ENCODE results near the gene AGBL3. TPM values are rescaled to one million over a fixed set of nuclear protein-coding genes. Genes with fewer than 3 reads are reported as not detected.

The AGBL3 gene
- total and polyA plus RNA-seq, 2 experiments from 2014 or later, result 3.2 to 5.6 TPM

DNA sequence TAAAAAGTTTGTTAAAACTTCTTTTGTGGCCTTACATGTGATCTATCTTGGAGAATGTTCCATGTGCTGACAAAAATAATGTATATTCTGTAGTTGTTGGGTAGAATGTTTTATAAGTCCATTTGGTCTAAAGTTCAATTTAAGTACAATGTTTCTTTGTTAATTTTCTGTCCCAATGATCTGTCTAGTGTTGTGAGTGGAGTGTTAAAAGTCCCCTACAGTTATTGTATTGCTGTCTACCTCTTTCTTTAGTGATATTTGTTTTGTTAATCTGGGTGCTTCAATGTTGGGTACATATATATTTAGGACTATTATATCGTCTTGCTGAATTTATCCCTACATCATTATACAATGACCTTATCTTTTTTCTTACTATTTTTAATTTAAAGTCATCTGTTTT, 168.4 kb downstream of the AGBL3 start:
- peaks cover 5% of the 10 kb centered on the region; the same call in 1 of the 2 replicates for H3K9me2 ChIP-seq (ENCODE audit: insufficient read depth)
- TF ChIP-seq CREB1 (CRISPR knock-in tag; IDR thresholded peaks at IDR 0.05; ENCODE audit: low read depth) (no peak), ZNF331 (CRISPR knock-in tag; IDR thresholded peaks at IDR 0.05; ENCODE audit: low read depth) (no peak), JUNB (IDR thresholded peaks at IDR 0.05; ENCODE audit: unreplicated experiment) (no peak), POLR2AphosphoS5 (IDR thresholded peaks at IDR 0.05; ENCODE audit: low read depth) (no peak), NANOG (IDR thresholded peaks at IDR 0.05; ENCODE audit: borderline replicate concordance) (no peak), EZH2phosphoT487 (IDR thresholded peaks at IDR 0.05; ENCODE audit: unreplicated experiment) (no peak), ZNF114 (CRISPR knock-in tag; IDR thresholded peaks at IDR 0.05) (no peak)
- TF ChIP-seq, protein P1, sequence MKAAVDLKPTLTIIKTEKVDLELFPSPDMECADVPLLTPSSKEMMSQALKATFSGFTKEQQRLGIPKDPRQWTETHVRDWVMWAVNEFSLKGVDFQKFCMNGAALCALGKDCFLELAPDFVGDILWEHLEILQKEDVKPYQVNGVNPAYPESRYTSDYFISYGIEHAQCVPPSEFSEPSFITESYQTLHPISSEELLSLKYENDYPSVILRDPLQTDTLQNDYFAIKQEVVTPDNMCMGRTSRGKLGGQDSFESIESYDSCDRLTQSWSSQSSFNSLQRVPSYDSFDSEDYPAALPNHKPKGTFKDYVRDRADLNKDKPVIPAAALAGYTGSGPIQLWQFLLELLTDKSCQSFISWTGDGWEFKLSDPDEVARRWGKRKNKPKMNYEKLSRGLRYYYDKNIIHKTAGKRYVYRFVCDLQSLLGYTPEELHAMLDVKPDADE (IDR thresholded peaks at IDR 0.05), result no peak
- Mint-ChIP-seq H3K27me3 (ENCODE audit: insufficient read depth, low read depth, poor library complexity) (no peaks in the 10 kb centered on the region), H3K4me3 (no peak overlapping the region), H3K4me1 (peaks cover 8% of the 10 kb centered on the region), H3K36me3 (ENCODE audit: low read depth) (peaks cover 48% of the 10 kb centered on the region), H3K27ac (no peak overlapping the region), H3K9me3 (peaks cover 59% of the 10 kb centered on the region)
- no peak for DNase-seq (ENCODE audit: low spot score)
- H3K79me2 ChIP-seq (replicated peaks; ENCODE audit: insufficient read depth), result no peaks in the 10 kb centered on the region
- no peaks in the 10 kb centered on the region for H3K27me3 ChIP-seq (ENCODE audit: insufficient read depth)
- no peak overlapping the region for H3K4me2 ChIP-seq
- no peaks in the 10 kb centered on the region for H3F3A ChIP-seq (replicated peaks; ENCODE audit: low read depth)
- H3K4me1 ChIP-seq (ENCODE audit: insufficient read depth), result peaks cover 6% of the 10 kb centered on the region; the same call in 1 of the 2 replicates
- H3K27ac ChIP-seq (ENCODE audit: low read depth), result no peak overlapping the region
- H3K4me3 ChIP-seq, result no peak overlapping the region
- no peak overlapping the region for H2AFZ ChIP-seq
- no peaks in the 10 kb centered on the region for H4K20me1 ChIP-seq (replicated peaks; ENCODE audit: insufficient read depth)
- no peak for ATAC-seq
- H3K36me3 ChIP-seq (ENCODE audit: insufficient read depth), result peaks cover 5% of the 10 kb centered on the region; the same call in 1 of the 2 replicates

DNA sequence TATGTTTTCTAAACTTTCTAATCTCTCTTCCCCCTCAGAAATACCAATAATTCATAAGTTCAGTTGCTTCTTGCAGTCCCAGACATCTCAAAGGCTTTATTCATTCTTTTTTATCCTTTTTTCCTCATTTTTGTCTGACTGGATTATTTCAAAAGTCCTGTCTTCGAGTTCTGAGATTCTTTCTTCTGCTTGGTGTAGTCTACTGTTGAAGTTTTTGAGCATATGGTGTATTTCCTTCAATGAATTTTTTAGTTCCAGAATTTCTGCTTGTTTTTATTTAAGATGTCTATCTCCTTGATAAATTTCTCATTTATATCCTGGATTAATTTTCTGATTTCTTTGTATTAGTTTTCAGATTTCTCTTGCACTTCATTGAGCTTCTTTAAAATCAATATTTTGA, 170.0 kb downstream of the AGBL3 start:
- ATAC-seq (no peak), DNase-seq (ENCODE audit: low spot score) (no peak)
- Histone ChIP-seq H3F3A (replicated peaks; ENCODE audit: low read depth) (no peaks in the 10 kb centered on the region), H3K36me3 (ENCODE audit: insufficient read depth) (peaks cover 5% of the 10 kb centered on the region; the same call in 1 of the 2 replicates), H3K9me2 (ENCODE audit: insufficient read depth) (peaks cover 5% of the 10 kb centered on the region; the same call in 1 of the 2 replicates), H3K27me3 (ENCODE audit: insufficient read depth) (no peaks in the 10 kb centered on the region), H3K4me1 (ENCODE audit: insufficient read depth) (peaks cover 21% of the 10 kb centered on the region), H3K4me3 (no peak overlapping the region), H3K27ac (ENCODE audit: low read depth) (no peak overlapping the region), H3K79me2 (replicated peaks; ENCODE audit: insufficient read depth) (no peaks in the 10 kb centered on the region), H2AFZ (no peak overlapping the region), H4K20me1 (replicated peaks; ENCODE audit: insufficient read depth) (no peaks in the 10 kb centered on the region), H3K4me2 (no peak overlapping the region)
- Mint-ChIP-seq H3K36me3 (ENCODE audit: low read depth) (peaks cover 64% of the 10 kb centered on the region), H3K9me3 (peaks cover 72% of the 10 kb centered on the region), H3K4me3 (no peak overlapping the region), H3K4me1 (peaks cover 20% of the 10 kb centered on the region), H3K27ac (no peak overlapping the region), H3K27me3 (ENCODE audit: insufficient read depth, low read depth, poor library complexity) (no peaks in the 10 kb centered on the region)
- TF ChIP-seq, protein P2, sequence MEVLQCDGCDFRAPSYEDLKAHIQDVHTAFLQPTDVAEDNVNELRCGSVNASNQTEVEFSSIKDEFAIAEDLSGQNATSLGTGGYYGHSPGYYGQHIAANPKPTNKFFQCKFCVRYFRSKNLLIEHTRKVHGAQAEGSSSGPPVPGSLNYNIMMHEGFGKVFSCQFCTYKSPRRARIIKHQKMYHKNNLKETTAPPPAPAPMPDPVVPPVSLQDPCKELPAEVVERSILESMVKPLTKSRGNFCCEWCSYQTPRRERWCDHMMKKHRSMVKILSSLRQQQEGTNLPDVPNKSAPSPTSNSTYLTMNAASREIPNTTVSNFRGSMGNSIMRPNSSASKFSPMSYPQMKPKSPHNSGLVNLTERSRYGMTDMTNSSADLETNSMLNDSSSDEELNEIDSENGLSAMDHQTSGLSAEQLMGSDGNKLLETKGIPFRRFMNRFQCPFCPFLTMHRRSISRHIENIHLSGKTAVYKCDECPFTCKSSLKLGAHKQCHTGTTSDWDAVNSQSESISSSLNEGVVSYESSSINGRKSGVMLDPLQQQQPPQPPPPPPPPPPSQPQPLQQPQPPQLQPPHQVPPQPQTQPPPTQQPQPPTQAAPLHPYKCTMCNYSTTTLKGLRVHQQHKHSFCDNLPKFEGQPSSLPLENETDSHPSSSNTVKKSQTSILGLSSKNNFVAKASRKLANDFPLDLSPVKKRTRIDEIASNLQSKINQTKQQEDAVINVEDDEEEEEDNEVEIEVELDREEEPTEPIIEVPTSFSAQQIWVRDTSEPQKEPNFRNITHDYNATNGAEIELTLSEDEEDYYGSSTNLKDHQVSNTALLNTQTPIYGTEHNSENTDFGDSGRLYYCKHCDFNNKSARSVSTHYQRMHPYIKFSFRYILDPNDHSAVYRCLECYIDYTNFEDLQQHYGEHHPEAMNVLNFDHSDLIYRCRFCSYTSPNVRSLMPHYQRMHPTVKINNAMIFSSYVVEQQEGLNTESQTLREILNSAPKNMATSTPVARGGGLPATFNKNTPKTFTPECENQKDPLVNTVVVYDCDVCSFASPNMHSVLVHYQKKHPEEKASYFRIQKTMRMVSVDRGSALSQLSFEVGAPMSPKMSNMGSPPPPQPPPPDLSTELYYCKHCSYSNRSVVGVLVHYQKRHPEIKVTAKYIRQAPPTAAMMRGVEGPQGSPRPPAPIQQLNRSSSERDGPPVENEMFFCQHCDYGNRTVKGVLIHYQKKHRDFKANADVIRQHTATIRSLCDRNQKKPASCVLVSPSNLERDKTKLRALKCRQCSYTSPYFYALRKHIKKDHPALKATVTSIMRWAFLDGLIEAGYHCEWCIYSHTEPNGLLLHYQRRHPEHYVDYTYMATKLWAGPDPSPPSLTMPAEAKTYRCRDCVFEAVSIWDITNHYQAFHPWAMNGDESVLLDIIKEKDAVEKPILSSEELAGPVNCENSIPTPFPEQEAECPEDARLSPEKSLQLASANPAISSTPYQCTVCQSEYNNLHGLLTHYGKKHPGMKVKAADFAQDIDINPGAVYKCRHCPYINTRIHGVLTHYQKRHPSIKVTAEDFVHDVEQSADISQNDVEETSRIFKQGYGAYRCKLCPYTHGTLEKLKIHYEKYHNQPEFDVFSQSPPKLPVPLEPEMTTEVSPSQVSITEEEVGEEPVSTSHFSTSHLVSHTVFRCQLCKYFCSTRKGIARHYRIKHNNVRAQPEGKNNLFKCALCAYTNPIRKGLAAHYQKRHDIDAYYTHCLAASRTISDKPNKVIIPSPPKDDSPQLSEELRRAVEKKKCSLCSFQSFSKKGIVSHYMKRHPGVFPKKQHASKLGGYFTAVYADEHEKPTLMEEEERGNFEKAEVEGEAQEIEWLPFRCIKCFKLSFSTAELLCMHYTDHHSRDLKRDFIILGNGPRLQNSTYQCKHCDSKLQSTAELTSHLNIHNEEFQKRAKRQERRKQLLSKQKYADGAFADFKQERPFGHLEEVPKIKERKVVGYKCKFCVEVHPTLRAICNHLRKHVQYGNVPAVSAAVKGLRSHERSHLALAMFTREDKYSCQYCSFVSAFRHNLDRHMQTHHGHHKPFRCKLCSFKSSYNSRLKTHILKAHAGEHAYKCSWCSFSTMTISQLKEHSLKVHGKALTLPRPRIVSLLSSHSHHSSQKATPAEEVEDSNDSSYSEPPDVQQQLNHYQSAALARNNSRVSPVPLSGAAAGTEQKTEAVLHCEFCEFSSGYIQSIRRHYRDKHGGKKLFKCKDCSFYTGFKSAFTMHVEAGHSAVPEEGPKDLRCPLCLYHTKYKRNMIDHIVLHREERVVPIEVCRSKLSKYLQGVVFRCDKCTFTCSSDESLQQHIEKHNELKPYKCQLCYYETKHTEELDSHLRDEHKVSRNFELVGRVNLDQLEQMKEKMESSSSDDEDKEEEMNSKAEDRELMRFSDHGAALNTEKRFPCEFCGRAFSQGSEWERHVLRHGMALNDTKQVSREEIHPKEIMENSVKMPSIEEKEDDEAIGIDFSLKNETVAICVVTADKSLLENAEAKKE (CRISPR knock-in tag; IDR thresholded peaks at IDR 0.05), result no peak
- TF ChIP-seq, protein P3, sequence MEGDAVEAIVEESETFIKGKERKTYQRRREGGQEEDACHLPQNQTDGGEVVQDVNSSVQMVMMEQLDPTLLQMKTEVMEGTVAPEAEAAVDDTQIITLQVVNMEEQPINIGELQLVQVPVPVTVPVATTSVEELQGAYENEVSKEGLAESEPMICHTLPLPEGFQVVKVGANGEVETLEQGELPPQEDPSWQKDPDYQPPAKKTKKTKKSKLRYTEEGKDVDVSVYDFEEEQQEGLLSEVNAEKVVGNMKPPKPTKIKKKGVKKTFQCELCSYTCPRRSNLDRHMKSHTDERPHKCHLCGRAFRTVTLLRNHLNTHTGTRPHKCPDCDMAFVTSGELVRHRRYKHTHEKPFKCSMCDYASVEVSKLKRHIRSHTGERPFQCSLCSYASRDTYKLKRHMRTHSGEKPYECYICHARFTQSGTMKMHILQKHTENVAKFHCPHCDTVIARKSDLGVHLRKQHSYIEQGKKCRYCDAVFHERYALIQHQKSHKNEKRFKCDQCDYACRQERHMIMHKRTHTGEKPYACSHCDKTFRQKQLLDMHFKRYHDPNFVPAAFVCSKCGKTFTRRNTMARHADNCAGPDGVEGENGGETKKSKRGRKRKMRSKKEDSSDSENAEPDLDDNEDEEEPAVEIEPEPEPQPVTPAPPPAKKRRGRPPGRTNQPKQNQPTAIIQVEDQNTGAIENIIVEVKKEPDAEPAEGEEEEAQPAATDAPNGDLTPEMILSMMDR (conservative IDR thresholded peaks at IDR 0.05; ENCODE audit: low read depth in 2 of 2), result no peak
- no peak for TF ChIP-seq EZH2 (IDR thresholded peaks at IDR 0.05; ENCODE audit: low read depth, unreplicated experiment)
